ENCODE results near the gene ARHGEF19. TPM values are rescaled to one million over a fixed set of nuclear protein-coding genes. Genes with fewer than 3 reads are reported as not detected.

Gene ARHGEF19
- total RNA-seq, 1 donor from 2014 or later: 5.7 TPM

- Histone ChIP-seq H4K20me1 (ENCODE audit: insufficient read depth, low read length) (no peaks in the 10 kb centered on the region), H3K36me3 (ENCODE audit: insufficient read depth, low read length) (no peaks in the 10 kb centered on the region), H3K9me3 (ENCODE audit: insufficient read depth, low read depth, low read length) (no peaks in the 10 kb centered on the region), H3K4me1 (ENCODE audit: insufficient read depth, low read length) (peaks cover 35% of the 10 kb centered on the region), H2AFZ (ENCODE audit: low read depth, low read length) (peak overlapping the region; percentile 21), H3K79me2 (ENCODE audit: insufficient read depth, low read length) (no peaks in the 10 kb centered on the region), H3K9ac (ENCODE audit: low read length) (peak overlapping the region; percentile 66), H3K27me3 (ENCODE audit: insufficient read depth, low read length) (no peaks in the 10 kb centered on the region), H3K27ac (ENCODE audit: low read depth, low read length) (peak overlapping the region; percentile 81), H3K4me3 (ENCODE audit: insufficient read depth, low read depth, low read length) (no peak overlapping the region), H3K4me2 (ENCODE audit: low read length) (peak overlapping the region; percentile 72)
- Mint-ChIP-seq H3K27me3 (ENCODE audit: low read depth, unreplicated experiment) (no peaks in the 10 kb centered on the region), H3K4me3 (ENCODE audit: unreplicated experiment) (peak overlapping the region; percentile 37), H3K9me3 (ENCODE audit: unreplicated experiment) (no peaks in the 10 kb centered on the region), H3K4me1 (ENCODE audit: low read depth, unreplicated experiment) (peaks cover 31% of the 10 kb centered on the region), H3K36me3 (ENCODE audit: low read depth, unreplicated experiment) (no peaks in the 10 kb centered on the region), H3K27ac (ENCODE audit: unreplicated experiment) (peak overlapping the region; percentile 99)
- DNase-seq (ENCODE audit: low read depth) (peak; percentile 86), FAIRE-seq (peak; percentile 5)
- TF ChIP-seq, protein P1, sequence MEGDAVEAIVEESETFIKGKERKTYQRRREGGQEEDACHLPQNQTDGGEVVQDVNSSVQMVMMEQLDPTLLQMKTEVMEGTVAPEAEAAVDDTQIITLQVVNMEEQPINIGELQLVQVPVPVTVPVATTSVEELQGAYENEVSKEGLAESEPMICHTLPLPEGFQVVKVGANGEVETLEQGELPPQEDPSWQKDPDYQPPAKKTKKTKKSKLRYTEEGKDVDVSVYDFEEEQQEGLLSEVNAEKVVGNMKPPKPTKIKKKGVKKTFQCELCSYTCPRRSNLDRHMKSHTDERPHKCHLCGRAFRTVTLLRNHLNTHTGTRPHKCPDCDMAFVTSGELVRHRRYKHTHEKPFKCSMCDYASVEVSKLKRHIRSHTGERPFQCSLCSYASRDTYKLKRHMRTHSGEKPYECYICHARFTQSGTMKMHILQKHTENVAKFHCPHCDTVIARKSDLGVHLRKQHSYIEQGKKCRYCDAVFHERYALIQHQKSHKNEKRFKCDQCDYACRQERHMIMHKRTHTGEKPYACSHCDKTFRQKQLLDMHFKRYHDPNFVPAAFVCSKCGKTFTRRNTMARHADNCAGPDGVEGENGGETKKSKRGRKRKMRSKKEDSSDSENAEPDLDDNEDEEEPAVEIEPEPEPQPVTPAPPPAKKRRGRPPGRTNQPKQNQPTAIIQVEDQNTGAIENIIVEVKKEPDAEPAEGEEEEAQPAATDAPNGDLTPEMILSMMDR (IDR thresholded peaks at IDR 0.05; ENCODE audit: insufficient read depth, low read depth, low read length): no peak
- TF ChIP-seq EZH2 (IDR thresholded peaks at IDR 0.05; ENCODE audit: insufficient read depth, low read length): no peak
Measured at GRCh38 chr1:16181887-16182719, 30.3 kb downstream of the ARHGEF19 start.

GRCh38 chr1:16180291-16180824, 32.1 kb downstream of the ARHGEF19 start:
- Histone ChIP-seq H4K20me1 (ENCODE audit: insufficient read depth, low read length) (no peaks in the 10 kb centered on the region), H3K4me1 (ENCODE audit: insufficient read depth, low read length) (peaks cover 51% of the 10 kb centered on the region), H3K4me3 (ENCODE audit: insufficient read depth, low read depth, low read length) (no peak overlapping the region), H3K27ac (ENCODE audit: low read depth, low read length) (no peak overlapping the region), H3K4me2 (ENCODE audit: low read length) (no peak overlapping the region), H3K36me3 (ENCODE audit: insufficient read depth, low read length) (no peaks in the 10 kb centered on the region), H3K27me3 (ENCODE audit: insufficient read depth, low read length) (no peaks in the 10 kb centered on the region), H3K79me2 (ENCODE audit: insufficient read depth, low read length) (no peaks in the 10 kb centered on the region), H3K9ac (ENCODE audit: low read length) (no peak overlapping the region), H3K9me3 (ENCODE audit: insufficient read depth, low read depth, low read length) (no peaks in the 10 kb centered on the region), H2AFZ (ENCODE audit: low read depth, low read length) (no peak overlapping the region)
- no peaks in the 10 kb centered on the region for H3K9me3 Mint-ChIP-seq (ENCODE audit: unreplicated experiment)
- peaks cover 38% of the 10 kb centered on the region for H3K4me1 Mint-ChIP-seq (ENCODE audit: low read depth, unreplicated experiment)
- H3K4me3 Mint-ChIP-seq (ENCODE audit: unreplicated experiment): no peak overlapping the region
- TF ChIP-seq, protein P1 (IDR thresholded peaks at IDR 0.05; ENCODE audit: insufficient read depth, low read depth, low read length): no peak
- no peak for TF ChIP-seq EZH2 (IDR thresholded peaks at IDR 0.05; ENCODE audit: insufficient read depth, low read length)
- DNase-seq (ENCODE audit: low read depth): peak; percentile 59
- H3K36me3 Mint-ChIP-seq (ENCODE audit: low read depth, unreplicated experiment): no peaks in the 10 kb centered on the region
- FAIRE-seq: no peak
- H3K27ac Mint-ChIP-seq (ENCODE audit: unreplicated experiment): no peak overlapping the region
- no peaks in the 10 kb centered on the region for H3K27me3 Mint-ChIP-seq (ENCODE audit: low read depth, unreplicated experiment)
